ENCODE data around the gene ZNF358.

The ZNF358 gene

DNA sequence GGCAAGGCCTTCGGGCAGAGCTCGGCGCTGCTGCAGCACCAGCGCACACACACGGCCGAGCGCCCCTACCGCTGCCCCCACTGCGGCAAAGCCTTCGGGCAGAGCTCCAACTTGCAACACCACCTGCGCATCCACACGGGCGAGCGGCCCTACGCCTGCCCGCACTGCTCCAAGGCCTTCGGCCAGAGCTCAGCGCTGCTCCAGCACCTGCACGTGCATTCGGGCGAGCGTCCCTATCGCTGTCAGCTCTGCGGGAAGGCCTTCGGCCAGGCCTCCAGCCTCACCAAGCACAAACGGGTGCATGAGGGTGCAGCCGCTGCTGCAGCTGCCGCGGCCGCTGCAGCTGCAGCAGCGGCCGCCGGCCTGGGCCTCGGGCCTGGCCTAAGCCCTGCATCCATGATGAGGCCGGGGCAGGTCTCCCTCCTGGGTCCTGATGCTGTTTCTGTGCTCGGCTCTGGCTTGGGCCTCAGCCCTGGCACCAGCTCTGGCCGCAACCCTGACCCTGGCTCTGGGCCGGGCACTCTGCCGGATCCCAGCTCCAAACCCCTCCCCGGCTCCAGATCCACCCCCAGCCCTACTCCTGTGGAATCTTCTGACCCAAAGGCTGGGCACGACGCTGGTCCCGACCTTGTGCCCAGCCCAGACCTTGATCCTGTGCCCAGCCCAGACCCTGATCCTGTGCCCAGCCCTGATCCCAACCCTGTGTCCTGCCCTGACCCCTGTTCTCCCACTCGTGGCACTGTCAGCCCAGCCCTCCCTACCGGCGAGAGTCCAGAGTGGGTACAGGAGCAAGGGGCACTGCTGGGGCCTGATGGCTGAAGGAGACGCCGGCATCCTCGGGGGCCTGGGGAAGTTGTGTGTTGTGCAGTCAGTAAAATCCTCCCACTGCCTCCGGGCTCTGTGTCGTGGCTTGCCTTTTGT is 4.5 kb downstream of the ZNF358 start:
- Histone ChIP-seq H3K79me1 (ENCODE audit: low read length) (peaks cover 3% of the 10 kb centered on the region), H4K8ac (ENCODE audit: low read depth, low read length) (no peak overlapping the region), H3K79me2 (ENCODE audit: control insufficient read depth, insufficient read depth, low read length) (no peaks in the 10 kb centered on the region), H3K27me3 (ENCODE audit: insufficient read depth, low read length, poor library complexity) (no peaks in the 10 kb centered on the region), H2BK5ac (ENCODE audit: low read length) (no peak overlapping the region), H3K9ac (ENCODE audit: low read length) (no peak overlapping the region), H3K27ac (ENCODE audit: low read depth, low read length) (no peak overlapping the region), H3K36me3 (ENCODE audit: control insufficient read depth, insufficient read depth, low read length) (no peaks in the 10 kb centered on the region), H3K23ac (ENCODE audit: low read length) (no peak overlapping the region), H3K4ac (ENCODE audit: low read depth, low read length) (no peak overlapping the region), H3K56ac (ENCODE audit: low read length) (no peak overlapping the region), H3K4me1 (ENCODE audit: control insufficient read depth, low read depth, low read length) (peaks cover 4% of the 10 kb centered on the region), H3K4me2 (ENCODE audit: low read length) (no peak overlapping the region), H4K5ac (ENCODE audit: low read length) (no peak overlapping the region), H2BK120ac (ENCODE audit: low read depth, low read length) (no peak overlapping the region), H3K18ac (ENCODE audit: low read length) (no peak overlapping the region), H2BK15ac (replicated peaks; ENCODE audit: low read depth) (no peak overlapping the region), H2AK5ac (ENCODE audit: low read length) (no peak overlapping the region), H3K4me3 (ENCODE audit: low read length) (no peak overlapping the region)
- no peak for DNase-seq
- WGBS (ENCODE audit: extremely low coverage, insufficient coverage, low lambda C conversion rate), result no CpG with 5 or more reads among the region's 51 CpGs

- Histone ChIP-seq H3K23ac (ENCODE audit: low read length) (no peak overlapping the region), H3K18ac (ENCODE audit: low read length) (no peak overlapping the region), H3K79me1 (ENCODE audit: low read length) (peaks cover 3% of the 10 kb centered on the region), H3K27me3 (ENCODE audit: insufficient read depth, low read length, poor library complexity) (no peaks in the 10 kb centered on the region), H2BK15ac (replicated peaks; ENCODE audit: low read depth) (no peak overlapping the region), H3K27ac (ENCODE audit: low read depth, low read length) (no peak overlapping the region), H3K9ac (ENCODE audit: low read length) (peak overlapping the region; percentile 67), H3K79me2 (ENCODE audit: control insufficient read depth, insufficient read depth, low read length) (no peaks in the 10 kb centered on the region), H2AK5ac (ENCODE audit: low read length) (no peak overlapping the region), H4K5ac (ENCODE audit: low read length) (no peak overlapping the region), H2BK5ac (ENCODE audit: low read length) (no peak overlapping the region), H4K8ac (ENCODE audit: low read depth, low read length) (no peak overlapping the region), H3K4me1 (ENCODE audit: control insufficient read depth, low read depth, low read length) (peaks cover 3% of the 10 kb centered on the region), H2BK120ac (ENCODE audit: low read depth, low read length) (no peak overlapping the region), H3K4me3 (ENCODE audit: low read length) (no peak overlapping the region), H3K56ac (ENCODE audit: low read length) (peak overlapping the region; percentile 86), H3K36me3 (ENCODE audit: control insufficient read depth, insufficient read depth, low read length) (no peaks in the 10 kb centered on the region), H3K4me2 (ENCODE audit: low read length) (peak overlapping the region; percentile 61), H3K4ac (ENCODE audit: low read depth, low read length) (no peak overlapping the region)
- WGBS (ENCODE audit: extremely low coverage, insufficient coverage, low lambda C conversion rate), result no CpG with 5 or more reads among the region's 10 CpGs
- DNase-seq, result peak; percentile 34
These were observed 5.7 kb downstream of the ZNF358 start for GRCh38 chr19:7521551-7522071.

DNA sequence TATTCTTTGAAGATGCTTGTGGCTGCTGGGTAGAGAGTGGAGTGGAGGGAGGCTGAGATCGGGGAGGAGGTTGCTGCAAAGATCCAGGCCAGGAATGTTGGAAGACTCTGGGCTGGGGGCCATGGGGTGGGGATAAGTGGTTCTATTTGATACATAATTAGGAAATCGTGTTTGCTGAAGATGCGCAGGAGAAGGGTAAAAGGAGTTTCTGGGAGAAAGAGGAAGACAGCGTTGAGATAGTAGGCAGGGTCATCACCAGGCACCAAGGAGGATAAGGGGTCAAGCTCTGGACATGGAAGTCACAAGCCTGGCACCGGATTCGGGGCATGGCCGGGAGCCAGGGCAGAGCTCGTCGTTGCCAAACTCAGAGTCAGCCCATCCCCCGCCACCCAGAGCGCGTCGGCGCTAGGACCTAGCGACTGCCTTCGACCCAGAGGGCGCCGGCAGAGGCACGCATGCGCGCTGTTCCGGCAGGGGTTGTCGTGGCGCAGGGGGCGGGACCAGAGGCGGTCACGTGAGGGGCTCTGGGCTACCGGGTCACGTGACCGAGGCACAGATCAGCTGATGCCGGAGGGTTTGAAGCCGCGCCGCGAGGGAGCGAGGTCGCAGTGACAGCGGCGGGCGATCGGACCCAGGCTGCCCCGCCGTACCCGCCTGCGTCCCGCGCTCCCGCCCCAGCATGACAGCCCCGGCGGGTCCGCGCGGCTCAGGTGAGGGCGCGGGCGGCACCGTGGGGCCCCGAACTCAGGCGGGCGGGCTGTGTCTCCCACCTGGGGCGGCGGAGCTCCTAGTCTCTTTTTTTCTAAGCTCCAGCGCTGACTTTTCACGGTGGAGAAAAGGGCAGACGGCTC is 6.4 kb downstream of the ZNF358 start, which contains the start of gene MCOLN1:
MCOLN1 (plus strand) TSS at position 553 of the 851 bp plus-strand sequence; CDS start at position 680, 127 bp downstream.
- H3K4me2 ChIP-seq (ENCODE audit: low read length), result peak within 1 kb of the TSS; percentile 84

DNA sequence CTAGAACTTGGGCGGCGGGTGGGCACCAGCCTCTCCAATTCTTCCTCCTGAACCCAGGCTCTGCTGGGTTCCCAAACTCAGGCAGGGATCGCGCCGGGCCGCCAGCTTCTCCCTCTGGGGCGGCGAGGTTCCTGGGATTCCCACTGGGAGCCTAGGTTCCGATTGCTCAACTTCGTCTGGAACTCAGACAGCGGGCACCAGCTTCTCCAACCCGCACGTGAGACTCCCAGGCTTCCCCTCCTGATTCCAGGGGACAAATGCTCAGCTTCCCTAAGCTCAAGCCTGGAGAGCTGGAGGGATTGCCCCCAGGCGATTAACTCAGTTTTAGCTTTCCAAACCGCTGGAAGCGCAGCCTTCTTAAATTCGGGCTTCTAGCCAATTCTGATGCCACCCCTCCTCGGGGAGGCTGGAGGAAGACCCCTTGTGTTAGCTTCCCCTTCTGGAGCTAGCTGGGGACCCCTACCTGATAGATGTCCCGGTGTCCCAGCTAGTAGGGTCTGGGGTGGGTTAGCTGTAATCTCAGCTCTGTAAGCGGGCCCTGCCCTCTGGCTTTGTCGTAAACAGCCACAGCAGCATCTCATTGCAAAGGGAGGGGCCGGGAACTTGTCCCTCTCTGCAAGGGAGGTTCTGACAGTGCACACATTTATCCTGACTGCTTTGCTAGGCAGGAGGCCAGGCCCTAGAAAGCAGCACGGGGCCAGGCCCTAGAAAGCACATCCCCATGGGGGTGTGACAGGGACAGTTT is 7.2 kb downstream of the ZNF358 start:
- peak overlapping the region; percentile 83 for H3K56ac ChIP-seq (ENCODE audit: low read length)
- H3K4me3 ChIP-seq (ENCODE audit: low read length), result peak overlapping the region; percentile 69
- H3K27me3 ChIP-seq (ENCODE audit: insufficient read depth, low read length, poor library complexity), result no peaks in the 10 kb centered on the region
- no peak overlapping the region for H3K27ac ChIP-seq (ENCODE audit: low read depth, low read length)
- no peak overlapping the region for H3K23ac ChIP-seq (ENCODE audit: low read length)
- DNase-seq, result no peak
- H3K36me3 ChIP-seq (ENCODE audit: control insufficient read depth, insufficient read depth, low read length), result no peaks in the 10 kb centered on the region
- whole genome bisulfite sequencing (ENCODE audit: extremely low coverage, insufficient coverage, low lambda C conversion rate), result no CpG with 5 or more reads among the region's 23 CpGs
- H3K4me2 ChIP-seq (ENCODE audit: low read length), result peak overlapping the region; percentile 84
- H2BK5ac ChIP-seq (ENCODE audit: low read length), result no peak overlapping the region
- no peak overlapping the region for H3K18ac ChIP-seq (ENCODE audit: low read length)
- no peaks in the 10 kb centered on the region for H3K79me2 ChIP-seq (ENCODE audit: control insufficient read depth, insufficient read depth, low read length)
- H2AK5ac ChIP-seq (ENCODE audit: low read length), result no peak overlapping the region
- no peak overlapping the region for H3K4ac ChIP-seq (ENCODE audit: low read depth, low read length)
- H4K8ac ChIP-seq (ENCODE audit: low read depth, low read length), result no peak overlapping the region
- no peak overlapping the region for H2BK15ac ChIP-seq (replicated peaks; ENCODE audit: low read depth)
- no peak overlapping the region for H2BK120ac ChIP-seq (ENCODE audit: low read depth, low read length)
- no peaks in the 10 kb centered on the region for H3K79me1 ChIP-seq (ENCODE audit: low read length)
- peaks cover 3% of the 10 kb centered on the region for H3K4me1 ChIP-seq (ENCODE audit: control insufficient read depth, low read depth, low read length)
- H3K9ac ChIP-seq (ENCODE audit: low read length), result peak overlapping the region; percentile 62
- no peak overlapping the region for H4K5ac ChIP-seq (ENCODE audit: low read length)

More for the DNA sequence above, 6.4 kb downstream of the ZNF358 start, which contains the start of gene MCOLN1:
- Histone ChIP-seq H2BK15ac (replicated peaks; ENCODE audit: low read depth) (no peak within 1 kb of the TSS), H3K23ac (ENCODE audit: low read length) (no peak within 1 kb of the TSS), H2BK120ac (ENCODE audit: low read depth, low read length) (no peak within 1 kb of the TSS), H3K4me1 (ENCODE audit: control insufficient read depth, low read depth, low read length) (peaks cover 3% of the 10 kb centered on the region), H3K9ac (ENCODE audit: low read length) (peak within 1 kb of the TSS; percentile 67), H3K4me3 (ENCODE audit: low read length) (peak within 1 kb of the TSS; percentile 69), H3K79me2 (ENCODE audit: control insufficient read depth, insufficient read depth, low read length) (no peaks in the 10 kb centered on the region), H2BK5ac (ENCODE audit: low read length) (no peak within 1 kb of the TSS), H3K18ac (ENCODE audit: low read length) (peak within 1 kb of the TSS; percentile 18), H4K5ac (ENCODE audit: low read length) (no peak within 1 kb of the TSS), H3K4ac (ENCODE audit: low read depth, low read length) (peak within 1 kb of the TSS; percentile 8), H3K56ac (ENCODE audit: low read length) (peak within 1 kb of the TSS; percentile 86), H3K79me1 (ENCODE audit: low read length) (no peaks in the 10 kb centered on the region), H2AK5ac (ENCODE audit: low read length) (no peak within 1 kb of the TSS), H3K27ac (ENCODE audit: low read depth, low read length) (no peak within 1 kb of the TSS), H3K36me3 (ENCODE audit: control insufficient read depth, insufficient read depth, low read length) (no peaks in the 10 kb centered on the region), H4K8ac (ENCODE audit: low read depth, low read length) (no peak within 1 kb of the TSS), H3K27me3 (ENCODE audit: insufficient read depth, low read length, poor library complexity) (no peaks in the 10 kb centered on the region)
- peak; percentile 98 for DNase-seq
- WGBS (ENCODE audit: extremely low coverage, insufficient coverage, low lambda C conversion rate), result no CpG with 5 or more reads among the region's 65 CpGs

GRCh38 chr19:7524523-7524922 is 8.6 kb downstream of the ZNF358 start:
- WGBS (ENCODE audit: extremely low coverage, insufficient coverage, low lambda C conversion rate), result no CpG with 5 or more reads among the region's 5 CpGs
- Histone ChIP-seq H3K79me1 (ENCODE audit: low read length) (no peaks in the 10 kb centered on the region), H3K4me2 (ENCODE audit: low read length) (no peak overlapping the region), H3K4me3 (ENCODE audit: low read length) (no peak overlapping the region), H3K27me3 (ENCODE audit: insufficient read depth, low read length, poor library complexity) (no peaks in the 10 kb centered on the region), H2BK120ac (ENCODE audit: low read depth, low read length) (no peak overlapping the region), H3K4ac (ENCODE audit: low read depth, low read length) (no peak overlapping the region), H3K18ac (ENCODE audit: low read length) (no peak overlapping the region), H3K23ac (ENCODE audit: low read length) (no peak overlapping the region), H3K4me1 (ENCODE audit: control insufficient read depth, low read depth, low read length) (peaks cover 3% of the 10 kb centered on the region), H4K5ac (ENCODE audit: low read length) (no peak overlapping the region), H2BK5ac (ENCODE audit: low read length) (no peak overlapping the region), H3K27ac (ENCODE audit: low read depth, low read length) (no peak overlapping the region), H3K79me2 (ENCODE audit: control insufficient read depth, insufficient read depth, low read length) (no peaks in the 10 kb centered on the region), H3K36me3 (ENCODE audit: control insufficient read depth, insufficient read depth, low read length) (no peaks in the 10 kb centered on the region), H4K8ac (ENCODE audit: low read depth, low read length) (no peak overlapping the region), H2AK5ac (ENCODE audit: low read length) (no peak overlapping the region), H3K56ac (ENCODE audit: low read length) (no peak overlapping the region), H2BK15ac (replicated peaks; ENCODE audit: low read depth) (no peak overlapping the region), H3K9ac (ENCODE audit: low read length) (no peak overlapping the region)
- DNase-seq, result no peak
